Thoracic aorta (tissue), 2 donors: ENCODE measurements around the gene PASK. TPM values are rescaled to one million over a fixed set of nuclear protein-coding genes. Genes with fewer than 3 reads are reported as not detected.

Experiments used
- ATAC-seq: fragments of 150-250 bp; one replicate; pipeline ENCODE4 v1.8.0; 2017; ENCODE audit warnings: low read depth; ENCODE audit not compliant: insufficient number of reproducible peaks, low FRiP score
- DNase-seq: peaks from one replicate; pipeline ENCODE4 v3.0.0-alpha.2; 2020; ENCODE audit warnings: low spot score
- H3K27ac ChIP-seq, 2 donors: fragments of 200-600 bp; sonication (generic); 1 replicate in 1 of 2; 2 replicates in 1 of 2; pipeline ENCODE4 v1.5.1; 2016; ENCODE audit warnings: mild to moderate bottlenecking in 2 of 2, moderate library complexity in 2 of 2
- H3K27me3 ChIP-seq: fragments of 200-600 bp; sonication (generic); replicated peaks from 2 replicates; pipeline ENCODE4 v1.6.0; 2016; ENCODE audit warnings: mild to moderate bottlenecking; ENCODE audit not compliant: insufficient read depth
- H3K36me3 ChIP-seq: fragments of 200-600 bp; sonication (generic); one replicate; pipeline ENCODE4 v1.5.1; 2016
- H3K4me1 ChIP-seq, 2 donors: fragments of 200-600 bp; sonication (generic); 1 replicate in 1 of 2; 2 replicates in 1 of 2; pipeline versions ENCODE4 v1.5.1 to v1.6.0; 2016; ENCODE audit warnings: low read depth in 2 of 2, mild to moderate bottlenecking in 1 of 2; ENCODE audit not compliant: control insufficient read depth in 1 of 2
- H3K4me3 ChIP-seq: fragments of 200-600 bp; sonication (generic); 2 replicates; pipeline ENCODE4 v1.5.1; 2016; ENCODE audit warnings: mild to moderate bottlenecking
- H3K9me3 ChIP-seq: fragments of 200-600 bp; sonication (generic); 2 replicates; pipeline ENCODE4 v1.5.1; 2016
- CTCF ChIP-seq: fragments of 200-600 bp; sonication (generic); IDR thresholded peaks from one replicate; pipeline ENCODE4 v1.5.1; 2019; ENCODE audit warnings: antibody characterized with exemption
- total RNA-seq, 2 donors: library from RNA; depleted of rRNA; stranded (reverse); fragments of >200 nt; gene quantifications; one replicate each; pipeline versions ENCODE4 v1.1.0 to v1.2.3, GENCODE V29; 2016

The PASK gene
- total RNA-seq, 2 donors from 2014 or later, result 3.1 to 3.5 TPM

DNA sequence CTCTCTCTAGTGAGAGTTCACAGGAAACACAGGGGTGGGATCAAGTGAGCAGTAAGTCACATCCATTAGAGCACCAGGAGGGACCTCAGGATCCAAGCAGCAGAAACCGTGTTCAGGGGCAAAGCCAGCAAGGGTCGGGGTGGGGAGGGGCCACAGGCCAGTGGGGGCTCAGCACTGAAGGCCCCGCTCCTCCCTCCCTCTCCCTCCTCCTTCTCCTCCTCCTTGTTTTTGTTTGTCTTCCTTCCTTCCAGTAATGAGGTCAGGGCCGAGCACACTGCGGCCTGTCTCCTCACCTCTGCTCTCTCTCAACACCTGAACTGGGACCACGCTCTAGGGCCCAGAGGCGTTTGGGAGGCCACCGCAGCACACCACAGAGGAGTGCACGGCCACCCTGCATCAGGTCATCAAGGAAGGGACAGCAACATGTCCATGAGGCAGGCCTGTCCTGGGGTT, 68.1 kb downstream of the PASK start:
- H3K36me3 ChIP-seq, result peaks cover 3% of the 10 kb centered on the region
- H3K4me1 ChIP-seq, result no peaks in the 10 kb centered on the region
- no peak for DNase-seq
- no peaks in the 10 kb centered on the region for H3K27me3 ChIP-seq
- H3K9me3 ChIP-seq, result no peaks in the 10 kb centered on the region
- H3K27ac ChIP-seq, result no peak overlapping the region
- no peak for TF ChIP-seq CTCF
- no peak for ATAC-seq
- H3K4me3 ChIP-seq, result no peak overlapping the region

DNA sequence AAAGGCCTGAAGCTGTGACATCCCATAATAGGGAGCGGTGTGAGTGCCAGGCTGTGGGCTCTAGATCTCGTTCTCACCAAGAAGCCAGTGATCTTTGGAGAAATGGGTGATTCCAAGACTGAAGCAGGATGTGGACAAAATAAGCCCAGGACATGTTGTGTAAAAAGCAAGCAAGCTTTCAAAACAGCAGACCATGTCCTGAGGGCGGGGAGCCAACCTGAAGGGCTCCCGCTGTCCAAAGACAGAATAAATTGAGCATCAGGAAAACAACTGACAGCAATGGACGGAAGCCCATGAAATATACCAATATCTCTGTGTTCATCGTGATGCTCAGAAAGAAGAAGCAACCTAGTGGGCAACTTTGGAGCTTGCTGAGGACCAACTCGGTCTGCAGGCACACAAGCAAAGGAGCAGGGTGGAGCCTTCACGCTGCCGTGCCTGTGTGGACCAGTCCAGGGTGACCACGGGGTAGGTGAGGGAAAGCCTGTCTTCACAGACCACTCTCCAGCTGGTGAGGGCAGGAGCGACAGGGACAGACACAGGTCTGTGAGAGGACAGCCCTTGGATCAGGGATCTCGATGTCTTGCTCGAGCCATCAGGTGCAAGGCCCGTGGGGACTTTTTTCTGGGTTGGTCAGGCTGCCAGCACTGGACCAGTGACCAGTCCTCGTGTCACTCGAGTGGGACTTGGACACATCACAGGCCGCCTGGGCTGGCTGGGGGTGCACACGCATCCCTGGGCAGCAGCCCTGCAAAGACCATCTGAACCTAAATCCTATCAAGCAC, 68.7 kb downstream of the PASK start:
- no peak overlapping the region for H3K27ac ChIP-seq
- H3K9me3 ChIP-seq, result no peaks in the 10 kb centered on the region
- TF ChIP-seq CTCF, result no peak
- no peak for DNase-seq
- H3K4me3 ChIP-seq, result no peak overlapping the region
- H3K36me3 ChIP-seq, result peaks cover 1% of the 10 kb centered on the region
- H3K4me1 ChIP-seq, result no peaks in the 10 kb centered on the region
- no peaks in the 10 kb centered on the region for H3K27me3 ChIP-seq
- no peak for ATAC-seq

DNA sequence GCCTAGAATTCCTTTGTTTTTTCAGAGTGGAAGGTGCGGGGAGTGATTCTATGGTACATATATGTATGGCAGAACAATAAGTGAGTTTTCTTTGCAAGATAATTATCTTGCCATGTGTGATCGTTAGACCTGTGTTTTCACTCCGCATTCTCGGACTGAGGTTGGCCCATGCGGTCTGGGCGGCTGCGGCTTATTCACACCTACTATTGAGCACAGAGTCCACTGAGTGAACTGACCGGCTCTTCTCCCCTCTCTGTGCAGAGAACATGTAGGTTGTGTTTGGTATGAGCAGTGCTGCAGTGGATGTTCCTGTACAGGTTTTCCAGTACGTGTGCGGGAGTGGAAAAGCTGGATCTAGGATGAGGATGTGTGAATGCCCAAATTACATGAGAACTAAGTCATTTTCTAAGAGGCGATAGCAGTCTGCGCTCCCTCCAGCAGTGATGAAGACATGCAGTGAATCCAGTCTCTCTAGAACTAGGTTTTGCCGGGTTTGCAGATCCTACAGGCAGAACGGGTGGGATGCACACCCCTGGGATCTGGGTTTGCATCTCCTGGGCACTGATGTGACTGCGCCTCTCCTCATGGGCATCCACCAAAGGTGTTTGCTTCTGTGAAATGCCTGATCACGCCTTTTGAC, 74.3 kb downstream of the PASK start:
- peaks cover 46% of the 10 kb centered on the region for H3K36me3 ChIP-seq
- DNase-seq (no peak), ATAC-seq (no peak)
- no peaks in the 10 kb centered on the region for H3K4me1 ChIP-seq
- H3K4me3 ChIP-seq, result no peak overlapping the region
- no peaks in the 10 kb centered on the region for H3K27me3 ChIP-seq
- TF ChIP-seq CTCF, result no peak
- H3K27ac ChIP-seq, result no peak overlapping the region
- no peaks in the 10 kb centered on the region for H3K9me3 ChIP-seq

DNA sequence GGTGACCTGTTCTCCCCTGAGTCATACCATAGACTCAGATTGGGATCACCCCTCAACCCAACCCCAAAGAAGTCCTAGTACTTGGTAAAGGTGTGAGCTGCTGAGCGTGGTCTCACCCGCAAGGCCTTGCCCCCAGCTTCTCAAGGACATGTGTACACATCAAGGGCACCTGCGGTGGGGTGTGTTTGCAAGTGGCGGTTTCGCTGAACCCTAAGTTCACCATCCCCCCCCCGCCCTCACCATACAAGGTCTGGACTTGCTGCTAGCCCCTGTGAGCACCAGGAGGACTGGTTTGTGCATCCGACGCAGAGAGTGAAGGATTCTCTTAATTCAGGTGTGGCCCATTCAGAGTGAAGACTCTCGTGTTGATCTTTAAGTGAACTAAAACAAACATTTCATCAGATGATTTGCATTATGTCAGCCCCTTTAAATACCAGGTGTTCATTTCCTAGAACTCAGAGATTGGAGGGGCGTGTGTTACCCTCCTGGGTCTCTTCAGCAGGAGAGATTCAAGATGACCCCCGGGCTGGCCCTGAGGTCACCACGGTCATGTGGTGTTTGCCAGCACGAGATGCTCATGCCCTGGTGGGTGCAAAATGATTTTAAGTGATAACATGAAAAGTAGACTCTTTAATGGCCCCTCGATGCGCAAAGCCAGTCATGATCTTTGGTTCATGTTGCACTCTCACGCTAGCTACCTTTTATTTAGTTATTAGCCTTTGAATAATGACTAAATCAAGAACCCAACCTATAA, 75.0 kb downstream of the PASK start:
- TF ChIP-seq CTCF, result no peak
- no peaks in the 10 kb centered on the region for H3K27me3 ChIP-seq
- no peaks in the 10 kb centered on the region for H3K9me3 ChIP-seq
- DNase-seq (no peak), ATAC-seq (no peak)
- no peak overlapping the region for H3K4me3 ChIP-seq
- H3K4me1 ChIP-seq, result no peaks in the 10 kb centered on the region
- no peak overlapping the region for H3K27ac ChIP-seq
- peaks cover 53% of the 10 kb centered on the region for H3K36me3 ChIP-seq
